ENCODE measurements around the gene PRELID2.

Gene PRELID2

GRCh38 chr5:145791866-145792265, 43.3 kb downstream of the PRELID2 start:
- DNase-seq, result no peak

GRCh38 chr5:145787996-145788395, 47.1 kb downstream of the PRELID2 start:
- no peak for DNase-seq

- DNase-seq, result no peak
Observed at GRCh38 chr5:145787507-145787906, 47.6 kb downstream of the PRELID2 start.

- no peak for DNase-seq
Observed at GRCh38 chr5:145787001-145787400, 48.1 kb downstream of the PRELID2 start.

GRCh38 chr5:145780982-145781381, 54.2 kb downstream of the PRELID2 start:
- no peak for DNase-seq

- no peak for DNase-seq
Observed at GRCh38 chr5:145778144-145778900, 56.8 kb downstream of the PRELID2 start.

- DNase-seq, result no peak
Observed at GRCh38 chr5:145777445-145778063, 57.6 kb downstream of the PRELID2 start.

- DNase-seq, result no peak
Observed at GRCh38 chr5:145776886-145777285, 58.3 kb downstream of the PRELID2 start.

- DNase-seq, result no peak
Observed at GRCh38 chr5:145775893-145776444, 59.2 kb downstream of the PRELID2 start.

GRCh38 chr5:145775411-145775810, 59.7 kb downstream of the PRELID2 start:
- DNase-seq, result no peak

GRCh38 chr5:145774442-145774841, 60.7 kb downstream of the PRELID2 start:
- no peak for DNase-seq

GRCh38 chr5:145772466-145772865, 62.7 kb downstream of the PRELID2 start:
- no peak for DNase-seq

GRCh38 chr5:145768863-145769262, 66.3 kb downstream of the PRELID2 start:
- no peak for DNase-seq

GRCh38 chr5:145764325-145764724, 70.8 kb downstream of the PRELID2 start:
- no peak for DNase-seq

- no peak for DNase-seq
Observed at GRCh38 chr5:145762833-145763232, 72.3 kb downstream of the PRELID2 start.

GRCh38 chr5:145761254-145761653, 73.9 kb downstream of the PRELID2 start:
- DNase-seq, result no peak

GRCh38 chr5:145760660-145761059, 74.5 kb downstream of the PRELID2 start:
- no peak for DNase-seq

- no peak for DNase-seq
Observed at GRCh38 chr5:145752947-145753346, 82.2 kb downstream of the PRELID2 start.

GRCh38 chr5:145752534-145752933, 82.6 kb downstream of the PRELID2 start:
- no peak for DNase-seq

- no peak for DNase-seq
Observed at GRCh38 chr5:145750199-145750598, 84.9 kb downstream of the PRELID2 start.

GRCh38 chr5:145743396-145744061, 91.6 kb downstream of the PRELID2 start:
- DNase-seq, result no peak

GRCh38 chr5:145739843-145740242, 95.3 kb downstream of the PRELID2 start:
- no peak for DNase-seq

- no peak for DNase-seq
Observed at GRCh38 chr5:145738227-145738626, 96.9 kb downstream of the PRELID2 start.

- DNase-seq, result no peak
Observed at GRCh38 chr5:145737578-145737977, 97.6 kb downstream of the PRELID2 start.

Data from bone marrow (tissue), 2 donors.